Epidermal melanocyte (primary cell): ENCODE results near the gene NOL3.

Experiments used
- DNase-seq: peaks from one replicate; pipeline ENCODE4 v3.0.0; 2011; ENCODE audit warnings: low spot score; ENCODE audit not compliant: insufficient read length

Gene NOL3

GRCh38 chr16:67154578-67155294, 15.6 kb upstream of the NOL3 start:
- no peak for DNase-seq

- DNase-seq, result peak; percentile 90
These were observed 14.8 kb upstream of the NOL3 start for GRCh38 chr16:67155295-67156142.

GRCh38 chr16:67156143-67156844, 14.0 kb upstream of the NOL3 start:
- no peak for DNase-seq

GRCh38 chr16:67157106-67157748, 13.1 kb upstream of the NOL3 start:
- no peak for DNase-seq

GRCh38 chr16:67157892-67158635, 12.3 kb upstream of the NOL3 start:
- no peak for DNase-seq

- DNase-seq, result no peak
These were observed 11.4 kb upstream of the NOL3 start for GRCh38 chr16:67158637-67159600.

- no peak for DNase-seq
These were observed 8.7 kb upstream of the NOL3 start for GRCh38 chr16:67161595-67162058.

GRCh38 chr16:67162506-67163163, 7.7 kb upstream of the NOL3 start:
- no peak for DNase-seq

GRCh38 chr16:67163164-67163998, 7.0 kb upstream of the NOL3 start:
- no peak for DNase-seq

GRCh38 chr16:67163999-67164558, 6.3 kb upstream of the NOL3 start:
- no peak for DNase-seq

GRCh38 chr16:67164599-67165061, 5.7 kb upstream of the NOL3 start, which contains the start of gene HSF4:
TSS of gene HSF4 (plus strand) at chr16:67164745. CDS start at chr16:67164812, 67 bp downstream.
- peak; percentile 90 for DNase-seq

GRCh38 chr16:67165121-67166078, 4.9 kb upstream of the NOL3 start:
- no peak for DNase-seq

GRCh38 chr16:67166110-67166547, 4.2 kb upstream of the NOL3 start:
- DNase-seq, result no peak

- DNase-seq, result no peak
These were observed 3.7 kb upstream of the NOL3 start for GRCh38 chr16:67166598-67167168.

- DNase-seq, result no peak
These were observed 2.8 kb upstream of the NOL3 start for GRCh38 chr16:67167588-67167987.

- no peak for DNase-seq
These were observed 1.3 kb upstream of the NOL3 start for GRCh38 chr16:67169011-67169451.
